GM21619 (cell line): ENCODE measurements around the gene ACOT6.
"Not testable (repeated sequence)": the region's sequence is repeated elsewhere in the genome, so short reads cannot be mapped to it uniquely, and the experiment has no call there.

Experiments used
- ATAC-seq: cut with Tn5 transposase; IDR thresholded peaks from one replicate; pipeline ENCODE4 v1.9.1; 2021; ENCODE audit not compliant: unreplicated experiment

Gene ACOT6

DNA sequence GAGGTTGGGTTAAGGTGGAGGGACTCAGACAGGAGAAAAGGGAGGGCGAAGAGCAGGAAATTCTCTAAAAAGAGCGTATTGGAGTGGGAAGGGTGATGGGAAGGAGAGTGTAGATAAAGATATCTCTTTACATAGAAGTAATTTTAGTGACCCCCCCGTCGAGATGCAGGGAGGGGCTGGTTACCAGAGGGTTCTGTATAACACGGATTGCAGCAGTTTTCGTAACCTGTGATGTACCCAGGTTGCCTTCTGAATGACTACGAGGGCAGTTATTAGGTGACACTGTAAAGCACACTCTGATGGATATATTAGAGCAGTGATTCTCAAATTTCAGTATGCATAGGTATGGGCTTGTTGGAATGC, 32.9 kb downstream of the ACOT6 start:
- ATAC-seq: no peak

- no peak for ATAC-seq
These were observed 38.7 kb downstream of the ACOT6 start for GRCh38 chr14:73651005-73651404.

DNA sequence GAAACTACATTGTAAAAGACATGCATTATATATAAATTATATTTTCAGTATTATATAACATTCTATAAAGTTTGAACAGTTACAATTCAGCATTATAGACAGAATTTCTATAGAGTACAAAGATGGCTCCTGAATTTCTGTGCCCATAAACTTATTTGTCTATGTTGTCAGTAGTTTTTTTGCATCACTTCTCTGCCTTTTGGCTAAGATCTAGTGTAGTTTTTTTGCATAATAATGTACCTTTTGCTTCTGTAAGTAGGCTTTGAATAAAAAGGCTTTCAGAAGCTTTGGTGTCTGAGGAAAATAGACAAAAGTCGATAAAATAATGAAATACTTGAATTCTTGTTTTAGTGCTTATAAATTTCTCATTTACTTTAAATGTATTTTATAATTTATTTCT, 43.5 kb downstream of the ACOT6 start:
- ATAC-seq: no peak

- not testable (repeated sequence) for ATAC-seq
These were observed 46.9 kb downstream of the ACOT6 start for GRCh38 chr14:73659202-73659601.

DNA sequence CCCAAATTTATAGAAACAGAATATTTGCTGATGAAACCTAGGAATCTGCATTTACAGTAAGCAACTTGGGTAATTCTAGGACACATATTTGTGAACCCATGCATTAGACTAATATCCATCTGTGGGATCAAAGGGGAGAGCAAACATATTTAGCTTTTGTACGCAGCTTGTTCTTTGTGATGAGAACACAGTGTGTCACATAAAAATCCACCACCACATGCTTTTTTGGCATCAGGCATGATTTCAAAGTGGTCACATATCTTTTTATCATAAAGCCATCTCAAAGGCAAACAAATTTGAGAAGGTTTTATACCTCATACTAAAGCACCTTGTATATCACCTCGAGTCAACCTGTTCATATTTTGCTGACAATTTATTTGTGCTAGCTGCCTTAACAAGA, 48.2 kb downstream of the ACOT6 start:
- no peak for ATAC-seq

DNA sequence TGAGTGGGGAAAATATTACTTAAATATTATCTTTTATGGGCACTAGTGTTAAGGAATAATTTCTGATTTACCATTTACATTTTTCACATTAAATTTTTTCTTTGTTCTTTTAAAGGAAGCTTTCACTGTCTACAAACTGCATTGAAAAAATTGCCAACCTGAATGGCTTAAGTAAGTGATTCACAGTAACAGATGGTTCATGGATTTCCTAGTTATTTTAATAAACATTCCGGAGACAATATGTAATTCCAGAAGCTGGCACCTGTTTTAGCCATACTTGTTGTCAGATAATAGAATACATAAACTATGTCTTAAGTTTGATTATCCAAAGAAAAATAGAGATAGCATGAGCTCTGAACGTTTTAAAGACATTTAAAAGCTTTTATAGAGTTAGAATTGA, 49.6 kb downstream of the ACOT6 start:
- no peak for ATAC-seq

- no peak for ATAC-seq
These were observed 50.2 kb downstream of the ACOT6 start for GRCh38 chr14:73662487-73662943.

- no peak for ATAC-seq
These were observed 51.4 kb downstream of the ACOT6 start for GRCh38 chr14:73663548-73664212.

DNA sequence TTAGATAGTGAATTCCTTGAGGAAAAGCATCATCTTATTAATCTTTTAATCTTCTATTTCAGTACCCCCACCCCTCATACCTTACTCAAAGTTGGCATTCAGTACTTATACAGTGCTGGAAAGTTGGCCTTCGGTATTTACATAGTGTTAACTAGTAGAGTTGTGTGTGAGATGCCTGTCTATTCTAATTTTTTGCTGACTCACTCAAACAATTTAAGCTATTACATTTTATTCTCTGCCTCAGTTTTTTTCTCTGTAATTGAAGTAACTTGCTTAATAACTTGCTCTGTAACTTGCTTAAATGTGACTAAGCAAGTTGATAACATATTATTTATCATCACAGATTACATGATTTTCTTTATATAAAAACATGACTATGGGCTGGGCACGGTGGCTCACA, 52.8 kb downstream of the ACOT6 start:
- no peak for ATAC-seq

- no peak for ATAC-seq
These were observed 54.3 kb downstream of the ACOT6 start for GRCh38 chr14:73666583-73666982.

DNA sequence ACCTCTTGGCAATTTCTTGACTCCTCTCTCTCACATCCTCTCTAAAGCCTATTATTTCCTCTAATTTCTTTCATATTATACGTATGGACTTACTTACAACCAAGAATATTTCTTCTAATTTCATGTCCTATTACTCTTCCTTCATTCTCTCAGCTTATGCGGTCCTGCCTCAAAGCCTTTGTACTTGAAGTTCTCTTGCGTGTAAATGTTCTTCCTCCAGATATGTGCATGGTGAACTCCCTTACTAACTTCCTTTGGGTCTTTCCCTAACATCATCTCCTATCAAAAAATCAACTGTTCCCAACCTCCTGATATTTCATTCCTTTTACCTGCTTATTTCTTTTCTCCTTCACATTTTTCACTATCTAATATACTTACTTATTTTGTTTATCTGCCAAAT, 55.5 kb downstream of the ACOT6 start:
- ATAC-seq: no peak
